ENCODE data around the gene TRIP10.
"Not testable (repeated sequence)": the region's sequence is repeated elsewhere in the genome, so short reads cannot be mapped to it uniquely, and the experiment has no call there.

The TRIP10 gene

GRCh38 chr19:6743714-6744380, 4.4 kb downstream of the TRIP10 start:
- no peak for TF ChIP-seq CTCF (IDR thresholded peaks at IDR 0.05; ENCODE audit: insufficient read depth, low read length, missing control alignments)
- H3K4me3 ChIP-seq (ENCODE audit: low read depth, low read length), result no peak overlapping the region
- POLR2A ChIA-PET, result interaction anchor here (0.6 kb wide), 1 partner anchor 28 kb away, joined by 4 read pairs; no protein-coding TSS in a partner anchor
- CTCF ChIA-PET, result interaction anchor here (3.6 kb wide), 1 partner anchor 120 kb away, joined by 22 read pairs; no protein-coding TSS in a partner anchor
- DNase-seq (ENCODE audit: low read depth, low spot score), result no peak

GRCh38 chr19:6744381-6745301, 5.2 kb downstream of the TRIP10 start:
- TF ChIP-seq CTCF (IDR thresholded peaks at IDR 0.05; ENCODE audit: insufficient read depth, low read length, missing control alignments), result no peak
- H3K4me3 ChIP-seq (ENCODE audit: low read depth, low read length), result no peak overlapping the region
- ChIA-PET POLR2A (no interaction called here), CTCF (interaction anchor here (3.6 kb wide), 1 partner anchor 119 kb away, joined by 22 read pairs; no protein-coding TSS in a partner anchor)
- no peak for DNase-seq (ENCODE audit: low read depth, low spot score)

GRCh38 chr19:6745965-6746364, 6.5 kb downstream of the TRIP10 start:
- TF ChIP-seq CTCF (IDR thresholded peaks at IDR 0.05; ENCODE audit: insufficient read depth, low read length, missing control alignments), result no peak
- POLR2A ChIA-PET, result no interaction called here
- no peak for DNase-seq (ENCODE audit: low read depth, low spot score)
- H3K4me3 ChIP-seq (ENCODE audit: low read depth, low read length), result no peak overlapping the region
- CTCF ChIA-PET, result no interaction called here

- H3K4me3 ChIP-seq (ENCODE audit: low read depth, low read length); POLR2A ChIA-PET; DNase-seq (ENCODE audit: low read depth, low spot score): not testable (repeated sequence)
- CTCF ChIA-PET, result interaction anchor here (1.5 to 1.9 kb wide), 2 partner anchors 10 to 115 kb away, joined by 3 to 6 read pairs; partner anchors contain the start of gene GPR108
Observed at GRCh38 chr19:6748543-6748942, 9.1 kb downstream of the TRIP10 start.

GRCh38 chr19:6750062-6750461, 10.6 kb downstream of the TRIP10 start:
- no peak for TF ChIP-seq CTCF (IDR thresholded peaks at IDR 0.05; ENCODE audit: insufficient read depth, low read length, missing control alignments)
- H3K4me3 ChIP-seq (ENCODE audit: low read depth, low read length), result no peak overlapping the region
- POLR2A ChIA-PET, result no interaction called here
- no peak for DNase-seq (ENCODE audit: low read depth, low spot score)
- CTCF ChIA-PET, result interaction anchor here (1.5 kb wide), 1 partner anchor 113 kb away, joined by 3 read pairs; no protein-coding TSS in a partner anchor

- no peak for TF ChIP-seq CTCF (IDR thresholded peaks at IDR 0.05; ENCODE audit: insufficient read depth, low read length, missing control alignments)
- ChIA-PET CTCF (no interaction called here), POLR2A (no interaction called here)
Observed at GRCh38 chr19:6751189-6751588, 11.7 kb downstream of the TRIP10 start.

More at GRCh38 chr19:6751189-6751588, 11.7 kb downstream of the TRIP10 start:
- DNase-seq (ENCODE audit: low read depth, low spot score), result no peak
- no peak overlapping the region for H3K4me3 ChIP-seq (ENCODE audit: low read depth, low read length)
